GM12872 (cell line): ENCODE measurements around the gene C1orf35.

Source experiments
- CTCF ChIP-seq: IDR thresholded peaks from 3 replicates; pipeline ENCODE4 v1.5.1; 2011; ENCODE audit warnings: low read depth, mild to moderate bottlenecking, low read length, moderate library complexity; ENCODE audit not compliant: insufficient read depth

The C1orf35 gene

GRCh38 chr1:228145463-228146416 lies 42.6 kb upstream of the C1orf35 start:
- TF ChIP-seq CTCF: no peak

GRCh38 chr1:228144993-228145343 lies 41.8 kb upstream of the C1orf35 start:
- TF ChIP-seq CTCF: no peak

GRCh38 chr1:228144193-228144992 lies 41.3 kb upstream of the C1orf35 start:
- no peak for TF ChIP-seq CTCF

GRCh38 chr1:228143480-228144192 lies 40.5 kb upstream of the C1orf35 start:
- TF ChIP-seq CTCF: no peak

- TF ChIP-seq CTCF: no peak
These were observed 39.6 kb upstream of the C1orf35 start for GRCh38 chr1:228142701-228143136.

- TF ChIP-seq CTCF: no peak
These were observed 39.1 kb upstream of the C1orf35 start for GRCh38 chr1:228142155-228142691.
